ENCODE measurements around the gene ERBB4. TPM values are rescaled to one million over a fixed set of nuclear protein-coding genes. Genes with fewer than 3 reads are reported as not detected.

Gene ERBB4
- total RNA-seq, 1 experiment from 2014 or later = 2.9 TPM

DNA sequence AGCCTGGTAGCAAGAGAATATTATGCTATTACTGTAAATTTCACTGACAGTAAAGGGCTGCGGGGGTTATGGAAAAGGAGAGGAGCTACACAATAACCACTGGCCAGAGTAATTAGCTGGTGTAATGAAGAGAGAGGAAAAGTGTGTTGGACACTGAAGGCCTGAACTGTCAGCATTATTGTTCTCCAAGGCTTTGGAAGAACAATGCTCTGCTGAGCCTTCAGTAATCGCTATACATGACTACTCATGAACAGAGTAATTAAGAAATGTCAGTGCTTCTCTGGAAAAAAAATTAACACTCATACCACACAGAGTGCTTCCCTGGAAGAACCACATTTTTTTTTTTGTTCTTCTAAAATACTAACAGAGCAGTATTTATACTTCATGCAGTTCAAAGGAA lies 1050.9 kb downstream of the ERBB4 start:
- no TSS peak for BruUV-seq (replicated peaks)
- DNase-seq = no peak
- Mint-ChIP-seq H3K4me3 (ENCODE audit: low read depth, unreplicated experiment) (no peak overlapping the region), H3K27me3 (ENCODE audit: unreplicated experiment) (no peaks in the 10 kb centered on the region), H3K4me1 (ENCODE audit: low read depth, unreplicated experiment) (no peaks in the 10 kb centered on the region), H3K9me3 (ENCODE audit: low read depth, unreplicated experiment) (no peaks in the 10 kb centered on the region), H3K36me3 (ENCODE audit: insufficient read depth, unreplicated experiment) (no peaks in the 10 kb centered on the region), H3K27ac (ENCODE audit: unreplicated experiment) (no peak overlapping the region)
- CTCF ChIA-PET = no interaction called here
- TF ChIP-seq, protein P1, sequence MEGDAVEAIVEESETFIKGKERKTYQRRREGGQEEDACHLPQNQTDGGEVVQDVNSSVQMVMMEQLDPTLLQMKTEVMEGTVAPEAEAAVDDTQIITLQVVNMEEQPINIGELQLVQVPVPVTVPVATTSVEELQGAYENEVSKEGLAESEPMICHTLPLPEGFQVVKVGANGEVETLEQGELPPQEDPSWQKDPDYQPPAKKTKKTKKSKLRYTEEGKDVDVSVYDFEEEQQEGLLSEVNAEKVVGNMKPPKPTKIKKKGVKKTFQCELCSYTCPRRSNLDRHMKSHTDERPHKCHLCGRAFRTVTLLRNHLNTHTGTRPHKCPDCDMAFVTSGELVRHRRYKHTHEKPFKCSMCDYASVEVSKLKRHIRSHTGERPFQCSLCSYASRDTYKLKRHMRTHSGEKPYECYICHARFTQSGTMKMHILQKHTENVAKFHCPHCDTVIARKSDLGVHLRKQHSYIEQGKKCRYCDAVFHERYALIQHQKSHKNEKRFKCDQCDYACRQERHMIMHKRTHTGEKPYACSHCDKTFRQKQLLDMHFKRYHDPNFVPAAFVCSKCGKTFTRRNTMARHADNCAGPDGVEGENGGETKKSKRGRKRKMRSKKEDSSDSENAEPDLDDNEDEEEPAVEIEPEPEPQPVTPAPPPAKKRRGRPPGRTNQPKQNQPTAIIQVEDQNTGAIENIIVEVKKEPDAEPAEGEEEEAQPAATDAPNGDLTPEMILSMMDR (IDR thresholded peaks at IDR 0.05; ENCODE audit: unreplicated experiment) = no peak
- intact Hi-C loops (cut with micrococcal nuclease; ENCODE audit: unreplicated experiment) = no loop called here

DNA sequence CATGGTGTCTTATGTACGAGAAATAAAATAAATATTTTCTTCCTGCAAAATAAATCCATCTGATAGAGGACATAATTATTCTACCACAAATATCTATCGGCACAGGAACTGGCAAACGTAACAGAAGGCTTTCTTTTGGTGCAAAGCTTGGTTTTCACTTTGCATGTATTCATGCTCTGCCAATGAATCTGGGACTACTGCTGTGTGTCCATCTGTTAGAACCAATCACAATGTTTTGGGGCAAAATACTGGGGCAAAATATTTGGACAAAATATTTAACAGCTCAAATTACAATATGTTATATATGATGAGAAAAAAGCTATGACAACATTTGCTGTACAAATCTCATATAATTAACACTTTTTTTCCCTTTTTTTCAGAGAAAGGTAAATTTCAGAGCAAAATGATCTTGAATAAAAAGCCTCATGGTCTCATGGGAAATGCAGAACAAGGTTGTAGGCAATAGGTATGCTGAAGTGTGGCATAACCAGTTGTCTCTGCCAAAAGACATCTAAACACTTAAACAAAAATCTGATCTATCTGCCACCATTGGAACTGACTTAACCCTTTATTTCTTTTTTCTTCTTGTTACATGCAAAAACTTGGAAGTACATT lies 1059.0 kb downstream of the ERBB4 start:
- no TSS peak for BruUV-seq (replicated peaks)
- CTCF ChIA-PET = no interaction called here
- intact Hi-C loops (cut with micrococcal nuclease; ENCODE audit: unreplicated experiment) = no loop called here
- H3K27ac Mint-ChIP-seq (ENCODE audit: unreplicated experiment) = no peak overlapping the region
- peaks cover 5% of the 10 kb centered on the region for H3K4me1 Mint-ChIP-seq (ENCODE audit: low read depth, unreplicated experiment)
- peaks cover 5% of the 10 kb centered on the region for H3K9me3 Mint-ChIP-seq (ENCODE audit: low read depth, unreplicated experiment)
- DNase-seq = no peak
- no peaks in the 10 kb centered on the region for H3K27me3 Mint-ChIP-seq (ENCODE audit: unreplicated experiment)
- no peak overlapping the region for H3K4me3 Mint-ChIP-seq (ENCODE audit: low read depth, unreplicated experiment)
- no peaks in the 10 kb centered on the region for H3K36me3 Mint-ChIP-seq (ENCODE audit: insufficient read depth, unreplicated experiment)
- TF ChIP-seq, protein P1 (IDR thresholded peaks at IDR 0.05; ENCODE audit: unreplicated experiment) = no peak

DNA sequence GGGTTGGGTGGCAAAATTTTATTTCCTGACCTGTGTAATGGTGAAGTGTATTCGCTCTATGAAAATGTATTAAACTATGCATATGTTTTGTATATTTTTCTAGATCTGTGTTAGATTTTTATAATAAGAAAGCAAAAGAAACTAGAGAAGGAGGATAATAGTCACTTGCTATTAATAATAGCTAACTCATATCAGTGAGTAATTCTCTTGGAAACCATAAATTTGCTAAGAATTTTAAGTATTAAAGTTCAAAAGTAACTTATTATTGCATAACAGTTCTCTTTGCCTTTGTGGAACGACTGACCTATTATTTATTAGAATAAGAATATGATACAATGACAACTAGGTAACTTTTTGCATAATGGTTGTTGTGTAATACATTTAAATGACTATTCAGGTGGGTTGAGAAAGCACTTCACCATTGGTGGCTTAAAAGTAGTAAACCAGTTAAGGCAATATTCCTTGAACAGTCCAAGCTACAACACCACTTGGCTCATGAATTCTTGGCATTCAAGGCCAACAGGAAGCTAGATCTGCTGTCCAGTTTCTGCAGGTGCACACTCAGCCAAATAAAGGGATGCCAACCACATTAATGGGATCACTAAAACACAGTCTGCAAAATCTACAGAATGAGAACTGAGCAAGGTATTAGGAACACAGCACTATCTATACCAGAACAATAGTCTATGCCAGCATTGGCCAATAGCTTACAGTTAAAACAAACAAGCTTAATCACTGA lies 1060.9 kb downstream of the ERBB4 start:
- CTCF ChIA-PET = no interaction called here

DNA sequence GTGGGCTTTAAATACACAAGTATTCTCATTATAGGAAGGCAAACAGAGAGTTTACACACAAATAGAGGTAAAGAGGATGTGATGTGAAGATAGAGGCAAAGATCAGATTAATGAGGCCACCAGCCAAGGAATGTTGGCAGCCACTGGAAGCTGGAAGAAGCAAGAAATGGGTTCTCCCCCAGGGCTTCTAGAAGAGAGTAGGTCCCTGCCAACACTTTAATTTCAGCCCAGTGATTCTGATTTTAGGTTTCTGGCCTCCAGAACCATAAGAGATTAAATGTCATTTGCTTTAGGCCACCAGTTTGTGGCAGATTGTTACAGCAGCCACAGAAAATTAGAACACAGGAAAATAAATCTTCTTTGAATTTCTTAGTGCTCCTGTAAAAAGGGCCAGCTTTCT lies 1065.5 kb downstream of the ERBB4 start:
- no peak for DNase-seq
- peaks cover 9% of the 10 kb centered on the region for H3K4me1 Mint-ChIP-seq (ENCODE audit: low read depth, unreplicated experiment)
- no peak overlapping the region for H3K4me3 Mint-ChIP-seq (ENCODE audit: low read depth, unreplicated experiment)
- intact Hi-C loops (cut with micrococcal nuclease; ENCODE audit: unreplicated experiment) = no loop called here
- peaks cover 12% of the 10 kb centered on the region for H3K9me3 Mint-ChIP-seq (ENCODE audit: low read depth, unreplicated experiment)
- TF ChIP-seq, protein P1 (IDR thresholded peaks at IDR 0.05; ENCODE audit: unreplicated experiment) = no peak
- H3K36me3 Mint-ChIP-seq (ENCODE audit: insufficient read depth, unreplicated experiment) = no peaks in the 10 kb centered on the region
- H3K27ac Mint-ChIP-seq (ENCODE audit: unreplicated experiment) = no peak overlapping the region
- no peaks in the 10 kb centered on the region for H3K27me3 Mint-ChIP-seq (ENCODE audit: unreplicated experiment)
- BruUV-seq (replicated peaks) = no TSS peak
- CTCF ChIA-PET = no interaction called here

More for the DNA sequence above, 1060.9 kb downstream of the ERBB4 start:
- Mint-ChIP-seq H3K27ac (ENCODE audit: unreplicated experiment) (no peak overlapping the region), H3K27me3 (ENCODE audit: unreplicated experiment) (no peaks in the 10 kb centered on the region), H3K4me1 (ENCODE audit: low read depth, unreplicated experiment) (peaks cover 9% of the 10 kb centered on the region), H3K9me3 (ENCODE audit: low read depth, unreplicated experiment) (peaks cover 7% of the 10 kb centered on the region), H3K4me3 (ENCODE audit: low read depth, unreplicated experiment) (no peak overlapping the region), H3K36me3 (ENCODE audit: insufficient read depth, unreplicated experiment) (no peaks in the 10 kb centered on the region)
- BruUV-seq (replicated peaks) = no TSS peak
- TF ChIP-seq, protein P1 (IDR thresholded peaks at IDR 0.05; ENCODE audit: unreplicated experiment) = no peak
- intact Hi-C loops (cut with micrococcal nuclease; ENCODE audit: unreplicated experiment) = no loop called here
- DNase-seq = no peak

All from Calu3 (cell line).